ENCODE data around the gene LAPTM5.
A peak's percentile ranks its signal among the peaks of the same experiment; 100 is the strongest.

The LAPTM5 gene

DNA sequence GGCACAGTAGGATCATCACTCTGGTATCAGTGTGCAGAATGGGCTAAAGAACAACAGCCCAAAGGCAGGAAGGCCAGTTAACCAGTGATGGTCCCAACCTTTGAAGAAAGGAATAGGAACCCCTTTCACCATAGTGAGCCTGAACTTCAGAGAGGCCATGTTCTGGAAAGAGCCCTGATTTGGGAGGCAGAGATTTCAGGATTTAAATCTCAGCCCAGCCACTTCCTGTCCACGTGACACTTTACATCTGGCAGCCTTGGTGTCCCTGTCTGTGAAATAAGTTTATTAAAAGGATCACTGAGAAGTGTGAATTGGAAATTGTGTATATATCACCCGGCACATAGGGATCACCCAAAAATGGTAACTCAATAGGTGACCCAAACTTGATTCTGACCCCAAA, 47.2 kb downstream of the LAPTM5 start:
- H3K4me1 Mint-ChIP-seq = no peaks in the 10 kb centered on the region
- H3K36me3 Mint-ChIP-seq (ENCODE audit: low read depth) = peaks cover under 1% of the 10 kb centered on the region
- peaks cover under 1% of the 10 kb centered on the region for H3K9me3 Mint-ChIP-seq
- no peak overlapping the region for H3K4me3 Mint-ChIP-seq
- DNase-seq = no peak
- H3K27me3 Mint-ChIP-seq = peaks cover 7% of the 10 kb centered on the region
- ATAC-seq = no peak
- no peak overlapping the region for H3K27ac Mint-ChIP-seq

DNA sequence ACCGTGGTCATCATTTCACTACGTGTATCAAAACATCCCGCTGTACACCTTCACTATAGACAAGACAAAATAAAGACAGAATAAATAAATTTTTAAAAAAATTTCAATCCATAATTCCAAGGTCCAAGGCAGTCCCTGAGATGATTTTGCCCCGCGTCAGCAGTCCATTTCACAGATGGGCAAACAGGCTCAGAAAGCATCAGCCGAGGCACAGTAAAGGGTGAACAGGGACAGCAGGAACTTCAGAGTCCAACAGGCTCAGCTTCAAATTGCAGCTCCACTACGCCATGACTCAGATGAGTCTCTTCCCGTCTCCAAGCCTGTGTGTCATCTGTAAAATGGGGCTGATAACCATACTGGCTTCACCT, 49.2 kb downstream of the LAPTM5 start:
- H3K27ac Mint-ChIP-seq = no peak overlapping the region
- H3K9me3 Mint-ChIP-seq = no peaks in the 10 kb centered on the region
- no peaks in the 10 kb centered on the region for H3K4me1 Mint-ChIP-seq
- H3K4me3 Mint-ChIP-seq = no peak overlapping the region
- DNase-seq = no peak
- ATAC-seq = no peak
- no peaks in the 10 kb centered on the region for H3K36me3 Mint-ChIP-seq (ENCODE audit: low read depth)
- H3K27me3 Mint-ChIP-seq = peaks cover 7% of the 10 kb centered on the region

DNA sequence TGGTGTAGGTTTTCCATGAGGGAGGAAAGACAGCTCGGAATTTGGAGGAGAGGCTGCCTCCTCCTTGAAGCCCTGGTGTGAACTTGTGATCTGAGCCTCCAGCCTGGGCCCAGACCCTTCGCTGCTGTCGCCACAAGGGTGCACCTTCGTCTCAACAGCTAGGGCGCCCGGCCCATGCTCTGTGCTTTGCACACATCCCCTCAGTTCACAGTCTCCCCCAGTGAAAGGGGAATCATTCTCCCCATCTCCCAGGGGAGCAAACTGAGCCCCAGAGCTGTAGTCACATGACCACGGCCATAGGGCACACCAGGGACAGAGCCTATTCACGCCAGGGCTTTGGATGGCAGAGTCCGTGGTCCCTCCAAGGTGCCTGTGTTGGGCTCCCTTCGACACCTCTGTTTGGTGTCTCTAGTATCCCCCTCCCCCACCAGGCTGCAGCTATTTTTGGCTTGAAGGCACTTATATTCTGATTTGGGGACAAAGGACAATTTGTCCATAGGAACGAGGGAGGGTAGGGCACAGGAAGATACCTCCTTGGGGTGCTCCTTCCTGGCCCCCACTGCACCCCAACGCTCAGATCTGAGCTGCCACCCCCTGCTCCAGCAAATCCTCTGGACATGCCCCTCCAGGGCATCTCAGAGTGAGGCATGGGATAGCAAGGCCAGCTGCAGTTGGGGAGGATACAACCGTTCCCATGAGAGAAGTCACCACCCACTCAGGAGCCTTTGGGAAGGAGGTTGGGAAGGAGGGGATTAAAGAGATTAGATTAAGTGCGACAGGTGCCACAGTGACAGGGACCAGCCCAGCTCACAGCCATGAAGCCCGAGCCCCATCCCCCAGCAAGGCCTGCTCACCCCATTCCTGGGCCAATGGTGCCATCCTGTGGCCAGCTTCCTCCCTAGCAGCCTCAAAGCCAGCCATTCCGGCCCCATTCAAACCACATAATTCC, 49.9 kb downstream of the LAPTM5 start:
- Mint-ChIP-seq H3K9me3 (no peaks in the 10 kb centered on the region), H3K27ac (no peak overlapping the region), H3K4me3 (no peak overlapping the region), H3K4me1 (no peaks in the 10 kb centered on the region), H3K27me3 (peaks cover 7% of the 10 kb centered on the region), H3K36me3 (ENCODE audit: low read depth) (no peaks in the 10 kb centered on the region)
- DNase-seq (peak; percentile 76), ATAC-seq (peak; percentile 70)

DNA sequence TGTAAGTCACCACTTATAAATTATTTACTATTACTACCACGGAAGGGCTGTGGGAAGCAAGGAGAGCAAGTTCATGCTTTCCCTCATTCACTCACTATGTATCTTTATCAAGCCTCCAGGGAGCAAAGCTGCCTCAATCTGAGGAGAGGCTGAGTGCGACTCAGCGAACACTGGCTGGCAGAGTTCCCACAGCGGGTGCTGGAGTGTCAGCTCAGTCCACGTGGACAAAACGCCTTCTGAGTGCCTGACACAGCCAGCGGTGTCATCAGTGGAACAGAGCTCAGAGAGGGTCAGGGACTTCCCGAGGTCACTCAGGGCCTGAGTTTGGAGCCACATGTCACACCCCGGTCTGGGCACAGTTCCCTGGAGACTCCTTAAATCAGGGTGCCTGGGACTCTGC, 51.0 kb downstream of the LAPTM5 start:
- Mint-ChIP-seq H3K9me3 (no peaks in the 10 kb centered on the region), H3K36me3 (ENCODE audit: low read depth) (no peaks in the 10 kb centered on the region), H3K27ac (no peak overlapping the region), H3K4me3 (no peak overlapping the region), H3K4me1 (no peaks in the 10 kb centered on the region), H3K27me3 (peaks cover 7% of the 10 kb centered on the region)
- DNase-seq (no peak), ATAC-seq (no peak)

DNA sequence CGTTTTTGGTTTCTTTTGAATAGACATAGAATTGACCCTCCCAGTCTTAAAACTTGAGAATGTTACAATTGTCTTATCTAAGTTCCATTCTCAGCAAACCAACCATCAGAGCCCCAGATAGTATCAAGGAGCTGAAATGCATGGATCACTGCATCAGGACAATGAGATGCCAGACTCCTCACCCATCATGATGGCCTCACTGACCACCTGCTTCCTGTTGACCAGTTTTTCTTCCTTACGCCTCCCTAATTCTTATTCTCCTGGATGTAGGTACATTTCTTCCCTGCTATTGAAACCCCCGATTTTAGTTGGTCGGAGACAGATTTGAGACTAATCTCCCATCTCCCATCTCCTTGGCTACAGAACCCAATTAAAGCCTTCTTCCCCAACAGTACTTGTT, 51.9 kb downstream of the LAPTM5 start:
- H3K9me3 Mint-ChIP-seq = no peaks in the 10 kb centered on the region
- no peaks in the 10 kb centered on the region for H3K36me3 Mint-ChIP-seq (ENCODE audit: low read depth)
- no peaks in the 10 kb centered on the region for H3K4me1 Mint-ChIP-seq
- no peak overlapping the region for H3K27ac Mint-ChIP-seq
- H3K27me3 Mint-ChIP-seq = peaks cover 7% of the 10 kb centered on the region
- H3K4me3 Mint-ChIP-seq = no peak overlapping the region
- DNase-seq (no peak), ATAC-seq (no peak)

DNA sequence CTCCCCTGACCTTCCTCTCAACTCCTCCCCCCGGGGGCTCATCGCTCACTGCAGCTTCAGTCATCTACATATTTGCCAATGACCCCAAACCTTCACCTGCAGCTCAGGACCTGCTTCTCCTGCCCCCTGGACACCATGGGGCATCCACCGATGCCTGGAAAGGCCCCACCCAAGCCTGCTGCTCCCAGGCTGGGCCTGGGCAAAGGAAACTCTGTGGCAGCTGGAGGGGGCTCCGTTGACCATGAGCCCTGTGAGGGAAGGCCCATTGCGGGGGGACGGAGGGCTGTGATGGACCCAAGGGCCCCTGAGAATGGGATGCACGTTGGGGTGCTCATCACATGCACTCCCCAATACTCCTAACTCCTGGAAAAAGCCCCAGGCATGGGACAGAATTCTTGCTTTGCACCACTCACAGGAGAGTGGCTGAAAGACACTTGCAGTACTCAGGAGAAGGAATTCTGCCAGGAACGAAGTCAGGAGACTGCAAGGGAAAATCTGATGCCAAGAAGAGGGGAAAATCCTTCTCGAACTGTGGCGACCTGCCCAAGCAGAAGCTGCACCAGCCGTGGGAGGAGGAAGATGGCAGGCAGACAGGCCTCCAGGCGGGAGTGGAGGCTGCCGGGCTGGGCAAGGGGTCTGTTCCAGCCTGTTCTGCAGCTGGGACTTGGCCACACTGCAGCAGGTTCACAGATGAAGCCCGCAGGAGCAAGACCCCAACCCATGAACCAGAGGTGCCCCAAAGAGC, 52.6 kb downstream of the LAPTM5 start:
- Mint-ChIP-seq H3K27me3 (peaks cover 7% of the 10 kb centered on the region), H3K4me3 (no peak overlapping the region), H3K27ac (no peak overlapping the region), H3K36me3 (ENCODE audit: low read depth) (no peaks in the 10 kb centered on the region), H3K4me1 (no peaks in the 10 kb centered on the region), H3K9me3 (no peaks in the 10 kb centered on the region)
- DNase-seq = no peak
- ATAC-seq = no peak

DNA sequence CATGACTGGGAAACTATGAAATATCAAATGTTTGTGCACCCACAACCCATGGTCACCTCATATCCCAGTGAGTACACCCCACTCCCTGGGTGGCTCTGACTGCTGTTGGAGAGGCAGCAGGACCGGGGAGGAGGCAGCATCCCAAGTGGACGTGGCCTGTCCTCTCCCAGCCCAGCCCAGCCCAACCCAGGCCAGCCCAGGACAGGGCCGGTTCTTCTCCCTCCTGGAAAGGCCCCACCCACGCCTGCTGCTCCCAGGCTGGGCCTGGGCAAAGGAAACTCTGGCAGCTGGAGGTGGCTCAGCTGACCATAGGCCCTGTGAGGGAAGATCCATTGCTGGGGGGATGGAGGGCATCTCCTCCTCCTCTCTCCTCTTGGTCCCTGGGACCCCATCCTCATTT, 53.3 kb downstream of the LAPTM5 start:
- H3K36me3 Mint-ChIP-seq (ENCODE audit: low read depth) = no peaks in the 10 kb centered on the region
- H3K27me3 Mint-ChIP-seq = peaks cover 7% of the 10 kb centered on the region
- H3K27ac Mint-ChIP-seq = no peak overlapping the region
- H3K4me1 Mint-ChIP-seq = no peaks in the 10 kb centered on the region
- ATAC-seq (no peak), DNase-seq (no peak)
- H3K4me3 Mint-ChIP-seq = no peak overlapping the region
- no peaks in the 10 kb centered on the region for H3K9me3 Mint-ChIP-seq

DNA sequence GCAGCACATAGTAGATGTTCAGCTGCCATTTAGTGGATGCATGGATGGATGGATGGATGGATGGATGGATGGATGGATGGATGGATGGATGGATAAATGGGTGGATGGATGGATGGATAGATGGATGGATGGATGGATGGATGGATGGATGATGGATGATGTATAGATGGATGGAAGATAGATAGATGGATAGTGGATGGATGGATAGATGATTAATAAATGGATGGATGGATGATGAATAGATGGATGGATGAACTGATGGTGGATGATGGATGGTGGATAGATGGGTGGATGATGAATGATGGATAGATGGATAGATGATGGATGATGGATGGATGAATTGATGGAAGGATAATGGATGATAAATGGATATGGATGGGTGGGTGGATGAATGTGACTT, 54.8 kb downstream of the LAPTM5 start:
- Mint-ChIP-seq H3K4me1 (no peaks in the 10 kb centered on the region), H3K9me3 (no peaks in the 10 kb centered on the region), H3K27me3 (peaks cover 3% of the 10 kb centered on the region), H3K4me3 (no peak overlapping the region), H3K27ac (no peak overlapping the region), H3K36me3 (ENCODE audit: low read depth) (no peaks in the 10 kb centered on the region)
- no peak for ATAC-seq
- no peak for DNase-seq

DNA sequence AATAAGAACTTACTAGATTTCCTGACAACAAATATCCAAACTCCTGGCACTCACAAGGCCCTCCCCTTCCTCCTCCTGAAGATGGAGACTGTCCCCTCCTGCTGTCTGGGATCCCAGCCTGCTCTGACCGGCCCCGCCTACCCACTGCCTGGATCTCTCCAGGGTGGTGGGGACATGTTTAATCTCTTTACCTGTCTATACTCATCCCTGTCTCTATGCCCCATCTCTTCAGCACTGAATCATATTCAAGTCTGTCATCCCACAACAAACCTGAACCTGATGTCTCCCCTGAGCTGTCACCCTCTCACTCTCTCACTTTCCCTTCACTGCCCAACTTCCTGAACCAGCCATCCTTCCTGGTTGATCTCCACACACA, 56.3 kb downstream of the LAPTM5 start:
- H3K4me1 Mint-ChIP-seq = no peaks in the 10 kb centered on the region
- ATAC-seq (no peak), DNase-seq (no peak)
- no peaks in the 10 kb centered on the region for H3K9me3 Mint-ChIP-seq
- no peak overlapping the region for H3K4me3 Mint-ChIP-seq
- H3K36me3 Mint-ChIP-seq (ENCODE audit: low read depth) = no peaks in the 10 kb centered on the region
- H3K27ac Mint-ChIP-seq = no peak overlapping the region
- no peaks in the 10 kb centered on the region for H3K27me3 Mint-ChIP-seq

DNA sequence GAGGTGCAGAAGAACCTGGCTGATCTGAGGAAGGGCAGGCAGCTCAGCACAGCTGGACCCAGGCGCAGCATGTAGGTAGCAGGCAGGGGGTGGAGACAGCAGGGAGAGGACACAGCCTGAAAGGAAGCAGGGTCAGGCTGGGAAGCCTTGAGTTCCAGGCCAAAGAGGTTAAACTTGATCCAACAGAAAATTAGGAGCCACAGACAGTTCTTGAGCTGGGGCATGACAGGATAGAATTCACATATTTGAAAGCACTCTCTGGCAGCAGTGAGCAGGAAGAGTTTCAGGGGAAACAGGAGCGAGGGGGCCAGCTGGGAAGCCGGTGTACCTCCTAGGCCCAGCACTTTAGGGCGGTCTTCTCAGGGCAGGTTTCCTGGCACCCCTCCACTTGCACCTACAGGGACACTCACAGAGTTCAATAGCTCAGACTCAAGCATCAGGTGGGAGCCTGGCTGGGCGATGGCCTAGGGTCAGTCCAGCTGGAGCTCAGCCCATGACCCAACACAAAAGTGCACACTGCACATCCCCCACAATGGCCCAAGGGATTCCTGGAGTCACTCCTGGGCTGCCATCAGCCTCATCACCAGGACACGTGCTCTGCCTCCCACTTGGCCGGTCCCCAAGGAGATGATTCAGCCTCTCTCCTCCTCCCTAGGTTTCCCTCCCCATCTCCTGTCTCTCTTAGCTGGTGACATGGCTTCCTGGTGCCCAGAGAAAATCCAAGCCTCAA, 56.9 kb downstream of the LAPTM5 start:
- no peaks in the 10 kb centered on the region for H3K9me3 Mint-ChIP-seq
- H3K4me1 Mint-ChIP-seq = no peaks in the 10 kb centered on the region
- no peaks in the 10 kb centered on the region for H3K27me3 Mint-ChIP-seq
- ATAC-seq (no peak), DNase-seq (no peak)
- H3K27ac Mint-ChIP-seq = no peak overlapping the region
- no peaks in the 10 kb centered on the region for H3K36me3 Mint-ChIP-seq (ENCODE audit: low read depth)
- no peak overlapping the region for H3K4me3 Mint-ChIP-seq

DNA sequence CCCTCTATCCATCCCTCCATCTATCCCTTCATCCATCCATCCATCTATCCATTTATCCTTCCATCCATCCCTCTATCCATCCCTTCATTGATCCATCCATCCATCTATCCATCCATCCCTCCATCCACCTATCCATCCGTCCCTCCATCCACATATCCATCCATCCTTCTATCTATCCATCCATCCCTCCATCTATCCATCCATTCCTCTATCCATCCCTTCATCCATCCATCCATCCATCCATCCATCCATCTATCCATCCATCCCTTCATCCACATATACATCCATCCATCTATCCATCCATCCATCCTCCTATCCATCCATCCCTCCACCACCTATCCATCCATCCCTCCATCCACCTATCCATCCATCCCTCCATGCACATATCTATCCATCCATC, 57.8 kb downstream of the LAPTM5 start:
- H3K27ac Mint-ChIP-seq = no peak overlapping the region
- no peaks in the 10 kb centered on the region for H3K9me3 Mint-ChIP-seq
- no peaks in the 10 kb centered on the region for H3K27me3 Mint-ChIP-seq
- no peak for DNase-seq
- ATAC-seq = no peak
- H3K4me1 Mint-ChIP-seq = no peaks in the 10 kb centered on the region
- no peaks in the 10 kb centered on the region for H3K36me3 Mint-ChIP-seq (ENCODE audit: low read depth)
- no peak overlapping the region for H3K4me3 Mint-ChIP-seq

DNA sequence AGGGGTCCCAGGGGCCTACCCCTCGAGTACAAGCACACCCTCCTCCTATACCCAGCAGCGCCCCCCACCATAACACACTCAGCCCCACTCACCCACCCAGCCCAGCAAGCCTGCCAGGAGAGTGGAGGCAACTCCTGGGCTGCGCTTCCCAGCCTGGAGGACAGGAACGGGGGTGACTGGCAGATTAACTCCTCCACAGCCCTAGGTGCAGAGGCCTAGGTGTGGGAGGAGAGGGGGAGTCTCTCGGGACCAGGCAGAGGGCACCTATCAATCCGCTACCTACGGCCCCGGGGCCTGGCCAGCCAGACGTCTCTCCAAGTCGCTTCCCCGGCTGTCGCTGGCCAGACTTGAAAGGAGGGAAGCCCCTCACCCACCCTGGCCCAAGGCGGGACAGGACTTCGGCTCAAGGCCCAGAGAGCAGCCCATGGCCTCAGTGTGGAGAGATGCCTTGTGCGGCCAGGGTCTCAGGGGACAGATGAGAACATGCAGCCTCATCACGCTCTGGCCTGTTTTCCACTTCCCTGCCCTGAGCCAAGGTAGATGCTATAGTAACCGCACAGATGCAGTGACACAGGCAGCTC, 59.1 kb downstream of the LAPTM5 start:
- DNase-seq (no peak), ATAC-seq (no peak)
- Mint-ChIP-seq H3K27ac (no peak overlapping the region), H3K36me3 (ENCODE audit: low read depth) (no peaks in the 10 kb centered on the region), H3K9me3 (no peaks in the 10 kb centered on the region), H3K4me3 (no peak overlapping the region), H3K4me1 (no peaks in the 10 kb centered on the region), H3K27me3 (no peaks in the 10 kb centered on the region)

DNA sequence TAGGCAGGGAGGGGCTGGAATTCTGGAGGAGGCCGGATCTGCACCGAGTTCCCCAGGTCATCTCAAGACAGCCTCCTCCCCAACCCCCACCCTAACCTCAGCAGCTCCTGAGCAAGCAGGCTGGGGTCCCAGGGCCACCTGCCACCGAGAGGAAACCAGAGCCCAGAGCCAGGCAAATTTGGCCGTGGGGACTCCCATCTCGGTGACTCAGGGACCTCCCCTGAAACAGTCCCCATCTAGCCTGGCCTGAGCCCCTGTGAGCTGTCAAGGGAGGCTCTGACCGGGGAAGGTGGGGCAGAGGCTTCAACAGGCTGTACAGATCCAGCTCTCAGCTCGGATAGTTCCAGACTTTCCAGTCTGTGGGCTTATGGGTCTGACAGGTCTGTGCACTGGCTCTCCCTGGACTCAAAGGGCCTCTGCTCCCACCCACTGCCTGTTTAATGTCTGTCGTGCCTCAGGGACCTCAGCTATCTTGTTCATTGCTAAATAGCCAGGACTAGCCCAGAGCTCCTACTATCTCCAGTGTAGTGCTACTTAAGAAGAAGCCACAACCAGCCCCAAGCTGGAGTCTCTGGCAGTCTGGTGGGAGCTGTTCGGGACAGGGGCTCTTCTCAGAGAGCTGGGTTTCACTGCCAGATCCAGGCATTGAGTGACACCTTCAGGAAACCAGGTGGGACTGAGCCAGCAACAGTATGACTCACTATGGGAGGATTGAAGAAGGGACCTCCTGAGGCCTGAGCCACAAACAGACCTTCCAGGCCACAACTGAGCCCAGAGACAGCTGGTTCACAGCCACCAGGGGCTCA, 59.8 kb downstream of the LAPTM5 start:
- DNase-seq (no peak), ATAC-seq (peak; percentile 29)
- no peaks in the 10 kb centered on the region for H3K27me3 Mint-ChIP-seq
- H3K4me3 Mint-ChIP-seq = no peak overlapping the region
- no peaks in the 10 kb centered on the region for H3K4me1 Mint-ChIP-seq
- no peaks in the 10 kb centered on the region for H3K36me3 Mint-ChIP-seq (ENCODE audit: low read depth)
- H3K27ac Mint-ChIP-seq = no peak overlapping the region
- H3K9me3 Mint-ChIP-seq = no peaks in the 10 kb centered on the region

DNA sequence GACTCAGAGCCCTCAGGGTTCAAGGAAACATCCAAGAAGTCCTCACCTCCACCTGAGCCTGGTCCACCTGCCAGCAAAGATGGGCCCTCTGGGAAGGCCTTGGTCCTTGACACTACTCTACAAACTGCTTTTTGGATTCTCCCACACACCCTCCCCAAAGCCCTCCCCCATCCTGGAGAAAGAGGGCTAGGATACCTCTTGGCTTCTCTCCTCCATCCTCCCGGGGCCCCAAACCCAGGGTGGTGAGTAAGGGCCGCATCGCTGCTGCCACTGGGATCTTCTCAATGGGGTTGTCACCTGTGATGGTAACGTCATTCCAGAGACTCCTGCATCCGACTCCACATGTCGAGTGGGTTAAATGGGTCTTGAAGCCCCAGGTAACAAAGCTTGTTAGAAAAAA, 60.7 kb downstream of the LAPTM5 start:
- H3K9me3 Mint-ChIP-seq = no peaks in the 10 kb centered on the region
- no peak for ATAC-seq

More for the DNA sequence above, 60.7 kb downstream of the LAPTM5 start:
- Mint-ChIP-seq H3K27ac (no peak overlapping the region), H3K27me3 (peaks cover 3% of the 10 kb centered on the region), H3K36me3 (ENCODE audit: low read depth) (no peaks in the 10 kb centered on the region), H3K4me3 (no peak overlapping the region), H3K4me1 (no peaks in the 10 kb centered on the region)
- DNase-seq = no peak
